ENCODE data around the gene KRTAP4-2. TPM values are rescaled to one million over a fixed set of nuclear protein-coding genes. Genes with fewer than 3 reads are reported as not detected.

The KRTAP4-2 gene
- total RNA-seq, 1 experiment from 2014 or later = not detected

DNA sequence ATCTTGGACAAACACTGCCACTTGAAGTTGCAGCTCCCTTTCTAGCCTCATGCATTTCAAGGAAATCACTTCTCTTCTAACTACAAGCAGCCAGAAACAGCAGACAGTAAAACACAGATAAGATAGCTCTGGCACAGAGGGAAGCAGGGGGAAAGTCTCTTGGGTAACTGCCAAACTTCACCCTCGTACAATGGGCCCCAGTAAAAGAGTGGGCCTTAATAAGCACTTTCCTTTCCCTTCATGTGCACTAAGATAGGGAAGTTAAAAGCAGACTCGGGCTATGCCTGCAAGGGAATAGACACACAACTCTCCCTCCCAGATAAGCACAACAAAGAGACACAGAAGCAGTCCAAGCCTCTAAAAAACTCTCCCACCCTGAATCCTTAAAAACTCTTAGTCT is 24.2 kb downstream of the KRTAP4-2 start:
- peaks cover 0 to 10% of the 10 kb centered on the region in 2 experiments; a peak in 1 of 4 replicates for H3K9me3 ChIP-seq (ENCODE audit: control insufficient read depth in 1 of 2, insufficient read depth in 1 of 2, low read depth in 1 of 2, low read length in 2 of 2)
- ChIA-PET POLR2A (no interaction called here), RAD21 (ENCODE audit: low non-redundant PET in 1 of 2, low total read pairs in 2 of 2, uncharacterized antibody in 2 of 2, unreplicated experiment in 2 of 2) (no interaction called here), CTCF (no interaction called here)
- no peaks in the 10 kb centered on the region for H3K4me1 ChIP-seq (ENCODE audit: control insufficient read depth in 1 of 2, insufficient read depth in 2 of 2, low read length in 2 of 2)
- H3K36me3 ChIP-seq (ENCODE audit: control insufficient read depth in 1 of 2, insufficient read depth in 2 of 2, low read length in 2 of 2) = no peaks in the 10 kb centered on the region
- no peaks in the 10 kb centered on the region for H4K20me1 ChIP-seq (ENCODE audit: insufficient read depth)
- no TSS peak for BruUV-seq (replicated peaks)
- H3K9me2 ChIP-seq (ENCODE audit: insufficient read depth) = no peaks in the 10 kb centered on the region
- TF ChIP-seq ZNF274 (IDR thresholded peaks at IDR 0.05; ENCODE audit: low read depth, low read length) (no peak), CEBPB (IDR thresholded peaks at IDR 0.05; ENCODE audit: low read depth) (no peak), SIN3A (IDR thresholded peaks at IDR 0.05; ENCODE audit: low read depth) (no peak), FOSL1 (IDR thresholded peaks at IDR 0.05; ENCODE audit: low read depth) (no peak), TCF7L2 (IDR thresholded peaks at IDR 0.05; ENCODE audit: borderline replicate concordance, extremely low read depth, insufficient read depth, insufficient read length) (no peak), ZFX (IDR thresholded peaks at IDR 0.05) (no peak), RAD21 (IDR thresholded peaks at IDR 0.05; ENCODE audit: low read depth) (no peak), JUND (IDR thresholded peaks at IDR 0.05) (no peak), EZH2 (IDR thresholded peaks at IDR 0.05) (no peak), SP1 (IDR thresholded peaks at IDR 0.05; ENCODE audit: low read depth) (no peak), ELF1 (IDR thresholded peaks at IDR 0.05; ENCODE audit: borderline replicate concordance, low read depth) (no peak), YY1 (IDR thresholded peaks at IDR 0.05; ENCODE audit: extremely low read depth, insufficient replicate concordance, low read depth, low read length) (no peak), POLR2A (IDR thresholded peaks at IDR 0.05; ENCODE audit: borderline replicate concordance, extremely low read depth, insufficient read depth, insufficient read length) (no peak), EGR1 (IDR thresholded peaks at IDR 0.05; ENCODE audit: low read depth) (no peak), SRF (IDR thresholded peaks at IDR 0.05; ENCODE audit: low read depth) (no peak)
- TF ChIP-seq, protein P1, sequence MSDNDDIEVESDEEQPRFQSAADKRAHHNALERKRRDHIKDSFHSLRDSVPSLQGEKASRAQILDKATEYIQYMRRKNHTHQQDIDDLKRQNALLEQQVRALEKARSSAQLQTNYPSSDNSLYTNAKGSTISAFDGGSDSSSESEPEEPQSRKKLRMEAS (IDR thresholded peaks at IDR 0.05) = no peak
- TF ChIP-seq, protein P2, sequence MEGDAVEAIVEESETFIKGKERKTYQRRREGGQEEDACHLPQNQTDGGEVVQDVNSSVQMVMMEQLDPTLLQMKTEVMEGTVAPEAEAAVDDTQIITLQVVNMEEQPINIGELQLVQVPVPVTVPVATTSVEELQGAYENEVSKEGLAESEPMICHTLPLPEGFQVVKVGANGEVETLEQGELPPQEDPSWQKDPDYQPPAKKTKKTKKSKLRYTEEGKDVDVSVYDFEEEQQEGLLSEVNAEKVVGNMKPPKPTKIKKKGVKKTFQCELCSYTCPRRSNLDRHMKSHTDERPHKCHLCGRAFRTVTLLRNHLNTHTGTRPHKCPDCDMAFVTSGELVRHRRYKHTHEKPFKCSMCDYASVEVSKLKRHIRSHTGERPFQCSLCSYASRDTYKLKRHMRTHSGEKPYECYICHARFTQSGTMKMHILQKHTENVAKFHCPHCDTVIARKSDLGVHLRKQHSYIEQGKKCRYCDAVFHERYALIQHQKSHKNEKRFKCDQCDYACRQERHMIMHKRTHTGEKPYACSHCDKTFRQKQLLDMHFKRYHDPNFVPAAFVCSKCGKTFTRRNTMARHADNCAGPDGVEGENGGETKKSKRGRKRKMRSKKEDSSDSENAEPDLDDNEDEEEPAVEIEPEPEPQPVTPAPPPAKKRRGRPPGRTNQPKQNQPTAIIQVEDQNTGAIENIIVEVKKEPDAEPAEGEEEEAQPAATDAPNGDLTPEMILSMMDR (IDR thresholded peaks at IDR 0.05 in 2 of 3, conservative IDR thresholded peaks at IDR 0.05 in 1 of 3; ENCODE audit: borderline replicate concordance in 1 of 3, insufficient read depth in 1 of 3, low read depth in 2 of 3, low read length in 2 of 3) = no peak
- TF ChIP-seq, protein P3, sequence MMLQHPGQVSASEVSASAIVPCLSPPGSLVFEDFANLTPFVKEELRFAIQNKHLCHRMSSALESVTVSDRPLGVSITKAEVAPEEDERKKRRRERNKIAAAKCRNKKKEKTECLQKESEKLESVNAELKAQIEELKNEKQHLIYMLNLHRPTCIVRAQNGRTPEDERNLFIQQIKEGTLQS (IDR thresholded peaks at IDR 0.05) = no peak
- TF ChIP-seq, protein P4, sequence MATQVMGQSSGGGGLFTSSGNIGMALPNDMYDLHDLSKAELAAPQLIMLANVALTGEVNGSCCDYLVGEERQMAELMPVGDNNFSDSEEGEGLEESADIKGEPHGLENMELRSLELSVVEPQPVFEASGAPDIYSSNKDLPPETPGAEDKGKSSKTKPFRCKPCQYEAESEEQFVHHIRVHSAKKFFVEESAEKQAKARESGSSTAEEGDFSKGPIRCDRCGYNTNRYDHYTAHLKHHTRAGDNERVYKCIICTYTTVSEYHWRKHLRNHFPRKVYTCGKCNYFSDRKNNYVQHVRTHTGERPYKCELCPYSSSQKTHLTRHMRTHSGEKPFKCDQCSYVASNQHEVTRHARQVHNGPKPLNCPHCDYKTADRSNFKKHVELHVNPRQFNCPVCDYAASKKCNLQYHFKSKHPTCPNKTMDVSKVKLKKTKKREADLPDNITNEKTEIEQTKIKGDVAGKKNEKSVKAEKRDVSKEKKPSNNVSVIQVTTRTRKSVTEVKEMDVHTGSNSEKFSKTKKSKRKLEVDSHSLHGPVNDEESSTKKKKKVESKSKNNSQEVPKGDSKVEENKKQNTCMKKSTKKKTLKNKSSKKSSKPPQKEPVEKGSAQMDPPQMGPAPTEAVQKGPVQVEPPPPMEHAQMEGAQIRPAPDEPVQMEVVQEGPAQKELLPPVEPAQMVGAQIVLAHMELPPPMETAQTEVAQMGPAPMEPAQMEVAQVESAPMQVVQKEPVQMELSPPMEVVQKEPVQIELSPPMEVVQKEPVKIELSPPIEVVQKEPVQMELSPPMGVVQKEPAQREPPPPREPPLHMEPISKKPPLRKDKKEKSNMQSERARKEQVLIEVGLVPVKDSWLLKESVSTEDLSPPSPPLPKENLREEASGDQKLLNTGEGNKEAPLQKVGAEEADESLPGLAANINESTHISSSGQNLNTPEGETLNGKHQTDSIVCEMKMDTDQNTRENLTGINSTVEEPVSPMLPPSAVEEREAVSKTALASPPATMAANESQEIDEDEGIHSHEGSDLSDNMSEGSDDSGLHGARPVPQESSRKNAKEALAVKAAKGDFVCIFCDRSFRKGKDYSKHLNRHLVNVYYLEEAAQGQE (IDR thresholded peaks at IDR 0.05; ENCODE audit: low read depth) = no peak
- H3K4me2 ChIP-seq (ENCODE audit: low read length) = no peak overlapping the region
- H2AFZ ChIP-seq (ENCODE audit: low read depth, low read length, poor library complexity, severe bottlenecking) = no peak overlapping the region
- intact Hi-C loops (cut with micrococcal nuclease) = no loop called here
- no peaks in the 10 kb centered on the region for H3K79me2 ChIP-seq (ENCODE audit: insufficient read depth, low read length)
- H3K9ac ChIP-seq (ENCODE audit: low read length) = no peak overlapping the region
- H3K27ac ChIP-seq (ENCODE audit: low read depth, low read length) = no peak overlapping the region
- no peak overlapping the region for H3K4me3 ChIP-seq (replicated peaks in 1 of 2; ENCODE audit: low read depth in 1 of 2, low read length in 2 of 2)
- H3K27me3 ChIP-seq (ENCODE audit: insufficient read depth, low read length) = no peaks in the 10 kb centered on the region
- no peak for DNase-seq (ENCODE audit: low read depth, low spot score)
- no peak for ATAC-seq
